GM19397 (cell line): ENCODE measurements around the gene PIGB.
A peak's percentile ranks its signal among the peaks of the same experiment; 100 is the strongest.
"Not testable (repeated sequence)": the region's sequence is repeated elsewhere in the genome, so short reads cannot be mapped to it uniquely, and the experiment has no call there.

Source experiments
- ATAC-seq: cut with Tn5 transposase; IDR thresholded peaks from one replicate; pipeline ENCODE4 v1.9.1; 2021; ENCODE audit warnings: mild to moderate bottlenecking, moderate library complexity; ENCODE audit not compliant: unreplicated experiment

Gene PIGB

DNA sequence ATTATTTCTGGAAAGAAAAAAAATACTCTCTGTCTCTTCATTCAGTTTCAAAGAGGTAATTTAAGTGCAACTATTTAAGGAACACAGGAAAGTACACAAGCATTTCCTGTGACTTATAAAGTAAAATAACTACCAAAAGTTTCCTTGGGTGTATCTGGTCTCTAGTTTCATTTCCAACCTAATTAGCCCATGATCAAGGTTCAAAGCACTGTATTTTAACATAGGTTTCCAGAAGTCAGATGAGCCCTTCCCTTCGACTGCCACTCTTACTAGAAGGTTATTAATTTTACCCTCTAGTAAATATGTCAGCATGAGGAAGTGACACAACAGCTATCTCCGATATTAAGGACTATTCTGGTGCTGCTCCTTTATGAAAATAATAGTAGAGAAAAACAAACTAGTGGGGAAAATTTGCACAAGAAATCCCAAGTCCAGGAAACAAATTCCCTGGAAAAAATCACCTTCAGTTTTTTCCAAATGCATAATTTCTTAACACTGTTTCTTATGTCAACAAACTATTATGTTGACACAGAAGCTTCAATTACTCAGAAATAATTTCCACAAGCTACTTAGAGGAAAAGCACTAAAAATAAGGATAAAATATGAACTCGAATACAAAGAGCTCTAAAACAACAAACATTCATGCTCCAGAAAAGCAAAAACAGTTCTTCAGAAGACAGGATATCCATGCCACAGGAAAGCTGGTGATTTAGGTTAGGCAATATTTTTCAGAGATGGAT lies 53.8 kb downstream of the PIGB start:
- peak; percentile 60 for ATAC-seq

DNA sequence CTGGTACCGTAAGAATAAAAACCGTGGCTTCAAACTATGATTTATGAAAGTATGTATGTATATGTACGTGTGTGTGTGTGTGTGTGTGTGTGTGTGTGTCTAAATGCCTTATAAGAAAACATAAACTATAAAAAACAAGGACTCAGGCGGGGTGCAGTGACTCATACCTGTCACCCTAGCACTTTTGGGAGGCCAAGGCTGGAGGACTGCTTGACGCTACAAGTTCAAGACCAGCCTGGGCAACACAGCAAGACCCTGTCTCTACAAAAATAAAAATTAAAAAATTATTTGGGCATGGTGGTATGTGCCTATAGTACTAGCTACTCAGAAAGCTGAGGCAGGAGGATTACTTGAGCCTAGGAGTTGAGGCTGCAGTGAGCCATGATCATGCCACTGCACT lies 60.1 kb downstream of the PIGB start:
- no peak for ATAC-seq

DNA sequence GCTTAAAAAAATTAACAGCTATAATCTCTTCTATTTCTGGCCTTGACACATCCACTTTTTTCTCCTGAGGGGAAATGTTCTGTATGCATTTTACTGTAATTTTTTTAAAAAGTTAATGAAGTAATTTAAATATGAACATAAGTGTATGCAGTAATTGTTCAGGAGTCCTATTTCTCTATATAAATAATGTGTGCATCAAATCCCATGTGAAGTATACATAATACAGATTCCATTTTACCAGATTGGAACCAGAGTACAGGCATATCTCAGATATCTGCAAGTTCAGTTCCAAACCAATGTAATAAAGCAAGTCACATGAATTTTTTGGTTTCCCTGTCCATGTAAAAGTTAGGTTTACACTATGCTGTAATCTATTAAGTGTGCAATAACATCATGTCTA lies 62.6 kb downstream of the PIGB start:
- no peak for ATAC-seq

DNA sequence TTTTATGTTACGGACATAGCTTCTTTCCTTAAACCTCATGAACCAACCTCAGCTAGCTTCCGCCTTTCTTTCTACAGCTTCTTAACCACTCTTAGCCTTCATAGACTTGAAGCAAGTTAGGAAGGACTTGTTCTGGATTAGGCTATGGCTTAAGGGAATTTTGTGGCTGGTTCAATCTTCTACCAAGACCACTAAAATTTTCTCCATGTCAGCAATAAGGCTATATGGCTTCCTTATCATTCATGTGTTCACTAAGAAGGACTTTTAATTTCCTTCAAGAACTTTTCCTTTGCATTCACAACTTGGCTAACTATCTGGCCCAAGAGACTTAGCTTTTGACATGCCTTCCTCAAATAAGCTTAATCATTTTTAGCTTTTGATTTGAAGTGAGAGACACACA lies 64.7 kb downstream of the PIGB start:
- no peak for ATAC-seq

DNA sequence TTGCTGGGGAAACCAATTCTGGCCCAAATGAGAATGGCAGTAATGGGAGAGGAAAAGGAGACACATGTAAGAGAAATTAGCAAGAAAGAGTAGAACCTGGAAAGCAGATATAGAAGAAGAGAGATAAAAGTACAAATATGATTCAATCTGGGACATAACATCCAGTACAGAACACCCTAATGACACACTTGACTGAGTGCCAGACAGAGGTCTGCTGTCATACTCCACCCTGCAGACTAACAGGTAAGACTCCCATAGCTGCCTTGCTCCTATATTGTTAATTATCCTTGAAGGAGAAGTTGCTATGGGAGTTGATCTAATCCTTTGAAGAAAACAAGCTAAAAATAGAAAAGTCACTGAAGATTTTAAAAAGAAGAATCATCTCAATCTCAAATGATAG lies 68.0 kb downstream of the PIGB start:
- ATAC-seq: no peak

DNA sequence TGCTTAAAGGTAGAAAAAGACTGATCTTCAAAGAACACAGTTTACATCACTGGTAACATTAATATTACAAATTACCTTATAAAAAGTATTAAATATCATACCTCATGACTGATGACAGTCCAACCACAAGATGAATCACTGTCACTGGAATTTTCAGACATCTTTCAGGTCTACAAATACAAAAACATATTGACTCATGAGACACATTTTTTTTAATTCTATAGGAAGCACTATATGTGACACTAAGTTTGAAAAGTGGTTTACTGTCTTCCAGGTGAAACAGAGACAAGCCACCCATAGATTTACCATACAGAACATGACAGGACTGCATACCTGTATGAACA lies 70.2 kb downstream of the PIGB start:
- ATAC-seq: no peak

DNA sequence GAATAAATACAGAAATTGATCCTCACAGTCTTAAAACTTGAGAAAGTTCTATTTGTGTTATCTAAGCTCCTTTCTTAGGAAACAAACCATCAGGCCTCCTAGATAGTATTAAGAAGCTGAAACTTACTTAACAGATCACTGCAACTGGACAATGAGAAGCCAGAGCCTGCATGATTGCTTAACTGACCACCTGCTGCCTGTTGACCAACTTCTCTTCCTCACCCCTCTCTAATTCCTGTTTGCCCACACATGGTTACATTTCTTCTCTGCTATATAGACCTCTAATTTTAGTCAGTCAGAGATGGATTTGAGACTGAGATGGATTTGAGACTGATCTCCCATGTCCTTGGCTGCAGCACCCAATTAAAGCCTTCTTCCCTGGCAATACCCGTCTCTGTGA lies 75.7 kb downstream of the PIGB start:
- ATAC-seq: no peak

DNA sequence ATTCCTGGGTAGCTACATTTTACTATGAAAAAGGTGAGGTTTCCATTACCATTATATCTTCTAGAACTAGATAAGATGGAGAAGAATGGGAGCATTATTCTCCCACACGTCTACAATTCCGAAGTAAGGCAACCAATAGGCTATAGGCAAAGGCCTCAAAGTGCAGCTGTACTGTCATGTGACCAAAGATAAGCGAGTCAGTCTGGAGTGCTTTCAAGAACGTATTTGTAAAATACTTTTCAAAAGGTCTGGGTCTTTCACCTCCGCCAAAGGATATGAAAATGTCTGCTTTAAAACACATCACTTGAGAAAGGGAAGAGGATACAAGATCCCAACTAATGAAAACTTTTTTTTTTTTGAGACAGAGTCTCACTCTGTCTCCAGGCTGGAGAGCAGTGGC lies 79.2 kb downstream of the PIGB start:
- no peak for ATAC-seq

DNA sequence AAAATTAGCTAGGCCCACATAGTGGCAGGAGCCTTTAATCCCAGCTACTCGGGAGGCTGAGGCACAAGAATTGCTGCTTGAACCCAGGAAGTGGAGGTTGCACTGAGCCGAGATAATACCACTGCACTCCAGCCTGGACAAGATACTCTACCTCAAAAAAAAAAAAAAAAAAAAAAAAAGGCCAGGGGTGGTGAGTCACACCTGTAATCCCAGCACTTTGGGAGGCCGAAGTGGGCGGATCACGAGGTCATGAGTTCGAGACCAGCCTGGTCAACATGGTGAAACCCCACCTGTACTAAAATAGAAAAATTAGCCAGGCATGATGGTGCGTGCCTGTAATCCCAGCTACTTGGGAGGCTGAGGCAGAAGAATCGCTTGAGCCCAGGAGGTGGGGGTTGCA lies 81.0 kb downstream of the PIGB start:
- not testable (repeated sequence) for ATAC-seq

DNA sequence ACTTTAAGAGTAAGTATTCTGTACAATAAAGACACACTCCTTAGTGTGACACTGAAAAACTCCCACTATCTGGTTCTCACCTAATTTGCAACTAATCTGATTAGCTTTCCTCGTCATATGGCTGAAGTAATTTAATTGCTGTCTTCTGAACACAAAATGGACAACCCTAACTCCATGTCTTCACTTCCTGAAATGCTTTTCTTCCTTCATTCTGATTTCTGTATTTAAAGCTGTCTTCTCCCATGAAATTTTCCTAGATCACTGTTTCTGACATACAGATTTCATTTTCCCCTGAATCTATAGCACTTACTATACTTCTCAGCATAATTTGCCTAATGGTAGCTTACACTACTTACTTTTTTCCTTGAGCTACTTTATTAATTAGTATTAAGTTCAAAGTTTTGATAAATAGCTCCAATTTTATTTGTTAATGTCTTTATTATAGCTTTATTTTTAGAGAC lies 82.8 kb downstream of the PIGB start:
- no peak for ATAC-seq

DNA sequence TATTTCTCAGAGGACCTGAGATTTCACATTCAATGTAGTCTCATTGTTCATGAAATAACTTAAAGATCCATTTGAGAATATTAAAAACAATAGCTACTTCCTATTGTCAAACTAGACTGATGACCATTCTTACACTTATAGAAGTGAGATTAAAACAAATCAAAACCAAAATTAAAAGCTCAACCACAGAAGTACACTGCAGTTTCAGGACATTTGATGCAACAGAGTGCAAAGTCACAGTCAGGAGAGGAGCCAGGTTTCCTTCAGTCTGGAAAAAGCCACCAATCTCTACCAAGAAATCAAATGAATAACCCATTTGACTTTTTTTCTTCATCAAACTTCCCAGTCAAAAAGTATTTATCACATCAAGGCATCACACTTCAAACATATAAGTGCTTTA lies 83.7 kb downstream of the PIGB start:
- no peak for ATAC-seq

DNA sequence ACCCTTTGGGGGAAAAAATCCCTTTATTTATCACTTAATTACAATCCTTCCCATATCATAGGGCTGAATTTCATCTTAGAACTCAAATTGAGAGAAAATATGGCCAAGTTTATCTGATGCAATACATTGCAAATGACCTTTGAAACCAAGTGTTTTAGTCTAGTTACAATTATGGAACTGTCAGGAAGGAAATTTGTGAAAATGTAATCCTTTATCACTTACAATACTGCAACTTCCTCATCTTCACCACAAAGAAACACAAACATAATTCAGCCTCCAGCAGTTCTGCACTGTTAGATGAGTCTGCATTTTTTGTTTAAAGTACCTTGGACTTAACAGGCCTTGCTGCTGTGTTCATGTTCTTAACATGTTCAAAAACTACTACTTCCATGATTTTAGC lies 84.5 kb downstream of the PIGB start:
- ATAC-seq: no peak
